NCI-H2171 treated with DMSO at 0.1 percent for 48 hours (cell line): ENCODE data around the gene USP30.
"Not testable (repeated sequence)": the region's sequence is repeated elsewhere in the genome, so short reads cannot be mapped to it uniquely, and the experiment has no call there.

Experiments used
- DNase-seq: peaks from one replicate; lab custom pipeline; 2025; lab: John Stamatoyannopoulos, UW

Gene USP30

GRCh38 chr12:109052414-109053323, at the start of gene USP30:
USP30 (plus strand) TSS chr12:109052576; CDS start chr12:109052679, 103 bp downstream.
- peak; percentile 83 for DNase-seq

GRCh38 chr12:109004017-109004416, 48.4 kb upstream of the USP30 start:
- no peak for DNase-seq

- no peak for DNase-seq
These were observed 42.6 kb upstream of the USP30 start for GRCh38 chr12:109009766-109010165.

GRCh38 chr12:109010259-109010658, 42.1 kb upstream of the USP30 start:
- no peak for DNase-seq

GRCh38 chr12:109014984-109015765, 37.2 kb upstream of the USP30 start:
- DNase-seq = no peak

GRCh38 chr12:109016016-109016415, 36.4 kb upstream of the USP30 start:
- DNase-seq = no peak

- no peak for DNase-seq
These were observed 35.4 kb upstream of the USP30 start for GRCh38 chr12:109016978-109017377.

GRCh38 chr12:109018296-109018695, 34.1 kb upstream of the USP30 start:
- peak; percentile 49 for DNase-seq

GRCh38 chr12:109020146-109020795, 32.1 kb upstream of the USP30 start:
- peak; percentile 68 for DNase-seq

- DNase-seq = peak; percentile 86
These were observed 31.5 kb upstream of the USP30 start, which contains the start of gene SVOP for GRCh38 chr12:109020796-109021380. SVOP (minus strand) TSS chr12:109021068; CDS start chr12:109020868, 200 bp downstream.

GRCh38 chr12:109027767-109028166, 24.6 kb upstream of the USP30 start:
- DNase-seq = no peak

- DNase-seq = not testable (repeated sequence)
These were observed 23.8 kb upstream of the USP30 start for GRCh38 chr12:109028624-109029023.

- no peak for DNase-seq
These were observed 23.0 kb upstream of the USP30 start for GRCh38 chr12:109029411-109029810.

- peak; percentile 91 for DNase-seq
These were observed 18.9 kb upstream of the USP30 start for GRCh38 chr12:109033239-109034196.

GRCh38 chr12:109036975-109037374, 15.4 kb upstream of the USP30 start:
- no peak for DNase-seq

- DNase-seq = no peak
These were observed 8.1 kb upstream of the USP30 start for GRCh38 chr12:109044241-109044640.

- no peak for DNase-seq
These were observed 5.1 kb upstream of the USP30 start for GRCh38 chr12:109047081-109047805.

- not testable (repeated sequence) for DNase-seq
These were observed 3.7 kb upstream of the USP30 start for GRCh38 chr12:109048706-109049105.

GRCh38 chr12:109049794-109050193, 2.6 kb upstream of the USP30 start:
- not testable (repeated sequence) for DNase-seq

GRCh38 chr12:109052097-109052413, 321 bp upstream of the USP30 start:
- DNase-seq = no peak
